Fibroblast of mammary gland (primary cell): ENCODE measurements around the gene F2RL1.

Source experiments
- DNase-seq: peaks from one replicate; pipeline ENCODE4 v3.0.0-alpha.2; 2010; ENCODE audit warnings: low read depth
- H3K4me3 ChIP-seq: 2 replicates; pipeline ENCODE4 v1.5.1; 2011; ENCODE audit warnings: low read depth, mild to moderate bottlenecking, low read length, moderate library complexity; ENCODE audit not compliant: control insufficient read depth
- TF ChIP-seq, protein P1 (sequence below): conservative IDR thresholded peaks from 2 replicates; pipeline ENCODE4 v1.5.1; 2011; ENCODE audit warnings: low read depth, low read length, inconsistent platforms; ENCODE audit not compliant: control insufficient read depth, insufficient read depth

The F2RL1 gene

DNA sequence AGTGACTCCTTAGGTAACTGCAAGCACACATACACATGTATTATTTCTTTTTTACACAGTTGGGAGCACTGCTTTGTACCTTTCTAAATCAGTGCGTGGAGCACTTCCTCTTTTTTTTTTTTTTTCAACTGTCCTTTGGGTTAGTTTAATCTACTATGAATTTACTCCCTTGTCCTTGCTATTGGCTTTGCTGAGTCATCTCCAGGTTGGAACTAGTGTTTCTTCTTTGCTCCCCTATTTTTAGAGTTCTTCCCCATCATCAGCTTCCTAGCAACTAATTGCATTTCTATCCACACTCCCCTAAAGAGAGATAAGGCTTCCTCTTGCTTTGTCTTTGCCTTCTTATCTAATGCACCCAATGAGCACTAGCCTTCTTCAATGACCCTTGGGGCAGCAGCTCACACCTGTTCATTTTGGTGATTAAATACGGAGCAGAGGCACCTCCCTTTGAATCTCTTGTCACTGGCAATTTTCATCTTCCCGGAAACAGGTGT, 55.3 kb downstream of the F2RL1 start:
- no peak overlapping the region for H3K4me3 ChIP-seq
- no peak for DNase-seq
- TF ChIP-seq, protein P1, sequence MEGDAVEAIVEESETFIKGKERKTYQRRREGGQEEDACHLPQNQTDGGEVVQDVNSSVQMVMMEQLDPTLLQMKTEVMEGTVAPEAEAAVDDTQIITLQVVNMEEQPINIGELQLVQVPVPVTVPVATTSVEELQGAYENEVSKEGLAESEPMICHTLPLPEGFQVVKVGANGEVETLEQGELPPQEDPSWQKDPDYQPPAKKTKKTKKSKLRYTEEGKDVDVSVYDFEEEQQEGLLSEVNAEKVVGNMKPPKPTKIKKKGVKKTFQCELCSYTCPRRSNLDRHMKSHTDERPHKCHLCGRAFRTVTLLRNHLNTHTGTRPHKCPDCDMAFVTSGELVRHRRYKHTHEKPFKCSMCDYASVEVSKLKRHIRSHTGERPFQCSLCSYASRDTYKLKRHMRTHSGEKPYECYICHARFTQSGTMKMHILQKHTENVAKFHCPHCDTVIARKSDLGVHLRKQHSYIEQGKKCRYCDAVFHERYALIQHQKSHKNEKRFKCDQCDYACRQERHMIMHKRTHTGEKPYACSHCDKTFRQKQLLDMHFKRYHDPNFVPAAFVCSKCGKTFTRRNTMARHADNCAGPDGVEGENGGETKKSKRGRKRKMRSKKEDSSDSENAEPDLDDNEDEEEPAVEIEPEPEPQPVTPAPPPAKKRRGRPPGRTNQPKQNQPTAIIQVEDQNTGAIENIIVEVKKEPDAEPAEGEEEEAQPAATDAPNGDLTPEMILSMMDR = no peak
